ENCODE data around the gene ZWILCH.
"Not testable (repeated sequence)": the region's sequence is repeated elsewhere in the genome, so short reads cannot be mapped to it uniquely, and the experiment has no call there.

DNA sequence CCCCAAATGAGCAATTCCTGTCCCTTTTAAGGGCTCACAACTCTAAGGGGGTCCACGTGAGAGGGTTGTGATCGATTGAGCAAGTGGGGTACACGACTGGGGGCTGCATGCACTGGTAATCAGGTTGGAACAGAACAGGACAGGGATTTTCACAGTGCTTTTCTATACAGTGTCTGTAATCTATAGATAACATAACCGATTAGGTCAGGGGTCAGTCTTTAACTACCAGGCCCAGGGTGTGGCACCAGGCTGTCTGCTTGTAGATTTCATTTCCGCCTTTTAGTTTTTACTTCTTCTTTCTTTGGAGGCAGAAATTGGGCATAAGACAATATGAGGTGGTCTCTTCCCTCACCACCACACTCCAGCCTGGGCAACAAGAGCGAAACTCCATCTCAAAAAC is 39.8 kb upstream of the ZWILCH start:
- TF ChIP-seq EZH2 (IDR thresholded peaks at IDR 0.05; ENCODE audit: insufficient read depth, poor library complexity, severe bottlenecking); EZH2phosphoT487 (IDR thresholded peaks at IDR 0.05; ENCODE audit: insufficient read depth, low read depth): not testable (repeated sequence)
